Spleen (tissue), 7 donors: ENCODE measurements around the gene NUTM2D.
"Not testable (repeated sequence)": the region's sequence is repeated elsewhere in the genome, so short reads cannot be mapped to it uniquely, and the experiment has no call there.

Experiments
- POLR2A ChIP-seq, 3 donors: fragments of 450-650 bp; IDR thresholded peaks; one replicate each; pipeline ENCODE4 v1.5.1; 2017; ENCODE audit warnings: antibody characterized with exemption in 3 of 3, mild to moderate bottlenecking in 1 of 3
- POLR2AphosphoS5 ChIP-seq, 3 donors: sonication (generic); formaldehyde crosslinking; IDR thresholded peaks; one replicate each; pipeline ENCODE4 v1.5.1; 2017; ENCODE audit warnings: antibody characterized with exemption in 3 of 3
- TF ChIP-seq, protein P1 (sequence below), 11 experiments: fragments of 200-600 bp in 7 of 11; fragments of 450-650 bp in 4 of 11; sonication (generic) in 4 of 11; IDR thresholded peaks in 8 of 11; conservative IDR thresholded peaks in 3 of 11; 1 replicate in 7 of 11; 2 replicates in 4 of 11; pipeline versions ENCODE4 v1.4.0 to v1.8.0; 2016 to 2021; ENCODE audit warnings: antibody characterized with exemption in 11 of 11, inconsistent platforms in 4 of 11, mild to moderate bottlenecking in 1 of 11
- donor health status: DM: no; HTN: no; CAD: no; lungs with moderate emphysema.
- donor health status: DM: no; HTN: no; CAD: no.
- donor health status: DM: no; HTN: no; CAD: no.

DNA sequence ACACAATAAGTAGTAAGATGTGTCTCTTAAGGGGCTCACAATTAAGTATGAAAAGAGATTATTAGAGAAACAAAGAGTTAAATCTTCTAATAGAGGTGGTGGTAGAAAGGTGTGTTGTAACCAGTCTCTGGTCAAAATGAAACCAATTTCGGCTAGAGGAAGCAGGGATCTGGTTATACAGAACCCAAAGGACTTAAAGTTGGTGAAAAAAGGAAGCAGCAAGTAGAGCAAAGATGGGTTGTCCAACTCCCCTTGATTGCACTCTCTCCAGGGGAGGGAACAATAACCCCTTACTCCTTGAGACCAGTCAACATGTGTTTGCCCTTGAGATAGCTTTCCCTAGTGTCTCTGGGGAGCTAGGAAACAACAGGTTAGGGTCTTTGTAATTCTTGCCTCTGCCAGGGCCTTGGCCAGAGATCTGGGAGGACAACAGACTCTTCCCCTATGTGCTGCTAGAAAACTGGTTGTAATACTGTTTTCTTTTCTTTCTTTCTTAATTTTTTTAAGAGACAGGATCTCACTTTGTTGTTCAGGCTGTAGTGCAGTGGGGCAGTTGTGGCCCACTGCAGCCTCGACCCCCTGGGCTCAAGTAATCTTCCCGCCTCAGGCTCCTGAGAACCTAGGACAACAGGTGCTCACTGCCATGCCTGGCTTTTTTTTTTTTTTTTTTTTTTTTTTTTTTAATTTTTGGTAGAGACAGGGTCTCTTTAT, 43.7 kb upstream of the NUTM2D start:
- TF ChIP-seq POLR2AphosphoS5, POLR2A (IDR thresholded peaks at IDR 0.05): not testable (repeated sequence)
- TF ChIP-seq, protein P1, sequence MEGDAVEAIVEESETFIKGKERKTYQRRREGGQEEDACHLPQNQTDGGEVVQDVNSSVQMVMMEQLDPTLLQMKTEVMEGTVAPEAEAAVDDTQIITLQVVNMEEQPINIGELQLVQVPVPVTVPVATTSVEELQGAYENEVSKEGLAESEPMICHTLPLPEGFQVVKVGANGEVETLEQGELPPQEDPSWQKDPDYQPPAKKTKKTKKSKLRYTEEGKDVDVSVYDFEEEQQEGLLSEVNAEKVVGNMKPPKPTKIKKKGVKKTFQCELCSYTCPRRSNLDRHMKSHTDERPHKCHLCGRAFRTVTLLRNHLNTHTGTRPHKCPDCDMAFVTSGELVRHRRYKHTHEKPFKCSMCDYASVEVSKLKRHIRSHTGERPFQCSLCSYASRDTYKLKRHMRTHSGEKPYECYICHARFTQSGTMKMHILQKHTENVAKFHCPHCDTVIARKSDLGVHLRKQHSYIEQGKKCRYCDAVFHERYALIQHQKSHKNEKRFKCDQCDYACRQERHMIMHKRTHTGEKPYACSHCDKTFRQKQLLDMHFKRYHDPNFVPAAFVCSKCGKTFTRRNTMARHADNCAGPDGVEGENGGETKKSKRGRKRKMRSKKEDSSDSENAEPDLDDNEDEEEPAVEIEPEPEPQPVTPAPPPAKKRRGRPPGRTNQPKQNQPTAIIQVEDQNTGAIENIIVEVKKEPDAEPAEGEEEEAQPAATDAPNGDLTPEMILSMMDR (IDR thresholded peaks at IDR 0.05 in 8 of 11, conservative IDR thresholded peaks at IDR 0.05 in 3 of 11): not testable (repeated sequence)
